ENCODE measurements around the gene PTEN.

- TF ChIP-seq CTCF (IDR thresholded peaks at IDR 0.05; ENCODE audit: insufficient read depth, low read depth, low read length) (no peak), EZH2 (IDR thresholded peaks at IDR 0.05; ENCODE audit: insufficient read depth, low read length) (no peak)
Observed at GRCh38 chr10:87838650-87839049, 24.8 kb upstream of the PTEN start.
